HEK293 (cell line): ENCODE results near the gene SART3.

Source experiments
- RBAK ChIP-seq: fragments of 450-650 bp; formaldehyde crosslinking; IDR thresholded peaks from 2 replicates; pipeline ENCODE4 v1.5.1; 2016; ENCODE audit warnings: missing biosample characterization, missing genetic modification characterization
- ZFP69B ChIP-seq: fragments of 450-650 bp; formaldehyde crosslinking; IDR thresholded peaks from 2 replicates; pipeline ENCODE4 v1.5.1; 2016; ENCODE audit warnings: missing biosample characterization, missing genetic modification characterization
- ZNF10 ChIP-seq: fragments of 450-650 bp; formaldehyde crosslinking; IDR thresholded peaks from 2 replicates; pipeline ENCODE4 v1.5.1; 2017; ENCODE audit warnings: missing biosample characterization, missing genetic modification characterization
- ZNF311 ChIP-seq: fragments of 450-650 bp; formaldehyde crosslinking; IDR thresholded peaks from 2 replicates; pipeline ENCODE4 v1.5.1; 2017; ENCODE audit warnings: missing biosample characterization, missing genetic modification characterization, borderline replicate concordance
- ZNF324 ChIP-seq: fragments of 450-650 bp; formaldehyde crosslinking; IDR thresholded peaks from 2 replicates; pipeline ENCODE4 v1.5.1; 2016; ENCODE audit warnings: missing biosample characterization, missing genetic modification characterization
- ZNF510 ChIP-seq: fragments of 450-650 bp; formaldehyde crosslinking; IDR thresholded peaks from 2 replicates; pipeline ENCODE4 v1.5.1; 2018; ENCODE audit warnings: mild to moderate bottlenecking, missing genetic modification characterization, missing biosample characterization; ENCODE audit not compliant: insufficient replicate concordance
- ZNF670 ChIP-seq: fragments of 450-650 bp; formaldehyde crosslinking; IDR thresholded peaks from 2 replicates; pipeline ENCODE4 v1.5.1; 2016; ENCODE audit warnings: missing biosample characterization, missing genetic modification characterization, low read depth
- TF ChIP-seq, protein P1 (sequence below): fragments of 450-650 bp; formaldehyde crosslinking; IDR thresholded peaks from 2 replicates; pipeline ENCODE4 v1.5.1; 2017; ENCODE audit warnings: missing biosample characterization, missing genetic modification characterization
- TF ChIP-seq, protein P2 (sequence below): fragments of 450-650 bp; formaldehyde crosslinking; IDR thresholded peaks from 2 replicates; pipeline ENCODE4 v1.5.1; 2016; ENCODE audit warnings: missing biosample characterization, missing genetic modification characterization
- TF ChIP-seq, protein P3 (sequence below): fragments of 450-650 bp; formaldehyde crosslinking; IDR thresholded peaks from 2 replicates; pipeline ENCODE4 v1.5.1; 2017; ENCODE audit warnings: missing biosample characterization, missing genetic modification characterization
- TF ChIP-seq, protein P4 (sequence below): fragments of 450-650 bp; formaldehyde crosslinking; IDR thresholded peaks from 2 replicates; pipeline ENCODE4 v1.5.1; 2016; ENCODE audit warnings: missing biosample characterization, missing genetic modification characterization
- TF ChIP-seq, protein P5 (sequence below): fragments of 450-650 bp; formaldehyde crosslinking; IDR thresholded peaks from 2 replicates; pipeline ENCODE4 v1.5.1; 2016; ENCODE audit warnings: missing biosample characterization, missing genetic modification characterization
- TF ChIP-seq, protein P6 (sequence below): fragments of 450-650 bp; formaldehyde crosslinking; IDR thresholded peaks from 2 replicates; pipeline ENCODE4 v1.5.1; 2016; ENCODE audit warnings: missing biosample characterization, missing genetic modification characterization, low read depth
- TF ChIP-seq, protein P7 (sequence below): fragments of 450-650 bp; formaldehyde crosslinking; IDR thresholded peaks from 2 replicates; pipeline ENCODE4 v1.5.1; 2017; ENCODE audit warnings: missing biosample characterization, missing genetic modification characterization

DNA sequence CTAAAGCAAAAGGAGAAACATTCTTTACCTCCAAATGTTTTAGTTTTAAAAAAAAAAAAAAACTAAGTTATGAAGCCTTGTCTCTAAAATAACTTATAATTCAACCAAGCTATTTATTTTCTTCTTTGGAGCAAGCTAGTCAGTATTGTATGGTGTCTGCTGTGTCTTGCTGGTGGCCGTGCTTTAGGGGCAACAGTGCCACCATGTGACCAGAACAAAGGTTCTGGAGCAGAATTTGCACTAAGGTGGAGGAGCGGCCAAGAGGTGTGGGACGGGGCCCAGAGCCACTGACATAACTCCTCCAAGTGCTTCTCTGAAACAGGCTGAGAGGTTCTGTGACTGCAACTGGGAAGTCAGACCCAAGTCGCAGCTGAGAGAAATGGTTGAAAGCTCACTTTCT, 41.4 kb downstream of the SART3 start:
- TF ChIP-seq ZFP69B (tag by site-specific recombination) (peak; percentile 43; the same call in 1 of the 2 replicates), ZNF670 (no peak), RBAK (tag by site-specific recombination) (no peak), ZNF10 (tag by site-specific recombination) (no peak), ZNF311 (tag by site-specific recombination) (no peak), ZNF324 (tag by site-specific recombination) (no peak), ZNF510 (tag by site-specific recombination) (no peak)
- TF ChIP-seq, protein P1, sequence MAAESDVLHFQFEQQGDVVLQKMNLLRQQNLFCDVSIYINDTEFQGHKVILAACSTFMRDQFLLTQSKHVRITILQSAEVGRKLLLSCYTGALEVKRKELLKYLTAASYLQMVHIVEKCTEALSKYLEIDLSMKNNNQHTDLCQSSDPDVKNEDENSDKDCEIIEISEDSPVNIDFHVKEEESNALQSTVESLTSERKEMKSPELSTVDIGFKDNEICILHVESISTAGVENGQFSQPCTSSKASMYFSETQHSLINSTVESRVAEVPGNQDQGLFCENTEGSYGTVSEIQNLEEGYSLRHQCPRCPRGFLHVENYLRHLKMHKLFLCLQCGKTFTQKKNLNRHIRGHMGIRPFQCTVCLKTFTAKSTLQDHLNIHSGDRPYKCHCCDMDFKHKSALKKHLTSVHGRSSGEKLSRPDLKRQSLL (tag by site-specific recombination), result no peak
- TF ChIP-seq, protein P2, sequence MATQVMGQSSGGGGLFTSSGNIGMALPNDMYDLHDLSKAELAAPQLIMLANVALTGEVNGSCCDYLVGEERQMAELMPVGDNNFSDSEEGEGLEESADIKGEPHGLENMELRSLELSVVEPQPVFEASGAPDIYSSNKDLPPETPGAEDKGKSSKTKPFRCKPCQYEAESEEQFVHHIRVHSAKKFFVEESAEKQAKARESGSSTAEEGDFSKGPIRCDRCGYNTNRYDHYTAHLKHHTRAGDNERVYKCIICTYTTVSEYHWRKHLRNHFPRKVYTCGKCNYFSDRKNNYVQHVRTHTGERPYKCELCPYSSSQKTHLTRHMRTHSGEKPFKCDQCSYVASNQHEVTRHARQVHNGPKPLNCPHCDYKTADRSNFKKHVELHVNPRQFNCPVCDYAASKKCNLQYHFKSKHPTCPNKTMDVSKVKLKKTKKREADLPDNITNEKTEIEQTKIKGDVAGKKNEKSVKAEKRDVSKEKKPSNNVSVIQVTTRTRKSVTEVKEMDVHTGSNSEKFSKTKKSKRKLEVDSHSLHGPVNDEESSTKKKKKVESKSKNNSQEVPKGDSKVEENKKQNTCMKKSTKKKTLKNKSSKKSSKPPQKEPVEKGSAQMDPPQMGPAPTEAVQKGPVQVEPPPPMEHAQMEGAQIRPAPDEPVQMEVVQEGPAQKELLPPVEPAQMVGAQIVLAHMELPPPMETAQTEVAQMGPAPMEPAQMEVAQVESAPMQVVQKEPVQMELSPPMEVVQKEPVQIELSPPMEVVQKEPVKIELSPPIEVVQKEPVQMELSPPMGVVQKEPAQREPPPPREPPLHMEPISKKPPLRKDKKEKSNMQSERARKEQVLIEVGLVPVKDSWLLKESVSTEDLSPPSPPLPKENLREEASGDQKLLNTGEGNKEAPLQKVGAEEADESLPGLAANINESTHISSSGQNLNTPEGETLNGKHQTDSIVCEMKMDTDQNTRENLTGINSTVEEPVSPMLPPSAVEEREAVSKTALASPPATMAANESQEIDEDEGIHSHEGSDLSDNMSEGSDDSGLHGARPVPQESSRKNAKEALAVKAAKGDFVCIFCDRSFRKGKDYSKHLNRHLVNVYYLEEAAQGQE (tag by site-specific recombination), result no peak
- TF ChIP-seq, protein P3, sequence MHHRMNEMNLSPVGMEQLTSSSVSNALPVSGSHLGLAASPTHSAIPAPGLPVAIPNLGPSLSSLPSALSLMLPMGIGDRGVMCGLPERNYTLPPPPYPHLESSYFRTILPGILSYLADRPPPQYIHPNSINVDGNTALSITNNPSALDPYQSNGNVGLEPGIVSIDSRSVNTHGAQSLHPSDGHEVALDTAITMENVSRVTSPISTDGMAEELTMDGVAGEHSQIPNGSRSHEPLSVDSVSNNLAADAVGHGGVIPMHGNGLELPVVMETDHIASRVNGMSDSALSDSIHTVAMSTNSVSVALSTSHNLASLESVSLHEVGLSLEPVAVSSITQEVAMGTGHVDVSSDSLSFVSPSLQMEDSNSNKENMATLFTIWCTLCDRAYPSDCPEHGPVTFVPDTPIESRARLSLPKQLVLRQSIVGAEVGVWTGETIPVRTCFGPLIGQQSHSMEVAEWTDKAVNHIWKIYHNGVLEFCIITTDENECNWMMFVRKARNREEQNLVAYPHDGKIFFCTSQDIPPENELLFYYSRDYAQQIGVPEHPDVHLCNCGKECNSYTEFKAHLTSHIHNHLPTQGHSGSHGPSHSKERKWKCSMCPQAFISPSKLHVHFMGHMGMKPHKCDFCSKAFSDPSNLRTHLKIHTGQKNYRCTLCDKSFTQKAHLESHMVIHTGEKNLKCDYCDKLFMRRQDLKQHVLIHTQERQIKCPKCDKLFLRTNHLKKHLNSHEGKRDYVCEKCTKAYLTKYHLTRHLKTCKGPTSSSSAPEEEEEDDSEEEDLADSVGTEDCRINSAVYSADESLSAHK (tag by site-specific recombination), result no peak
- TF ChIP-seq, protein P4, sequence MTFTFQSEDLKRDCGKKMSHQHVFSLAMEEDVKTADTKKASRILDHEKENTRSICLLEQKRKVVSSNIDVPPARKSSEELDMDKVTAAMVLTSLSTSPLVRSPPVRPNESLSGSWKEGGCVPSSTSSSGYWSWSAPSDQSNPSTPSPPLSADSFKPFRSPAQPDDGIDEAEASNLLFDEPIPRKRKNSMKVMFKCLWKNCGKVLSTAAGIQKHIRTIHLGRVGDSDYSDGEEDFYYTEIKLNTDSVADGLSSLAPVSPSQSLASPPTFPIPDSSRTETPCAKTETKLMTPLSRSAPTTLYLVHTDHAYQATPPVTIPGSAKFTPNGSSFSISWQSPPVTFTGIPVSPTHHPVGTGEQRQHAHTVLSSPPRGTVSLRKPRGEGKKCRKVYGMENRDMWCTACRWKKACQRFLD (tag by site-specific recombination), result no peak
- TF ChIP-seq, protein P5, sequence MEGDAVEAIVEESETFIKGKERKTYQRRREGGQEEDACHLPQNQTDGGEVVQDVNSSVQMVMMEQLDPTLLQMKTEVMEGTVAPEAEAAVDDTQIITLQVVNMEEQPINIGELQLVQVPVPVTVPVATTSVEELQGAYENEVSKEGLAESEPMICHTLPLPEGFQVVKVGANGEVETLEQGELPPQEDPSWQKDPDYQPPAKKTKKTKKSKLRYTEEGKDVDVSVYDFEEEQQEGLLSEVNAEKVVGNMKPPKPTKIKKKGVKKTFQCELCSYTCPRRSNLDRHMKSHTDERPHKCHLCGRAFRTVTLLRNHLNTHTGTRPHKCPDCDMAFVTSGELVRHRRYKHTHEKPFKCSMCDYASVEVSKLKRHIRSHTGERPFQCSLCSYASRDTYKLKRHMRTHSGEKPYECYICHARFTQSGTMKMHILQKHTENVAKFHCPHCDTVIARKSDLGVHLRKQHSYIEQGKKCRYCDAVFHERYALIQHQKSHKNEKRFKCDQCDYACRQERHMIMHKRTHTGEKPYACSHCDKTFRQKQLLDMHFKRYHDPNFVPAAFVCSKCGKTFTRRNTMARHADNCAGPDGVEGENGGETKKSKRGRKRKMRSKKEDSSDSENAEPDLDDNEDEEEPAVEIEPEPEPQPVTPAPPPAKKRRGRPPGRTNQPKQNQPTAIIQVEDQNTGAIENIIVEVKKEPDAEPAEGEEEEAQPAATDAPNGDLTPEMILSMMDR (tag by site-specific recombination), result 0 out of 2 replicates have a peak, but pooled peaks have one; percentile 26
- TF ChIP-seq, protein P6, sequence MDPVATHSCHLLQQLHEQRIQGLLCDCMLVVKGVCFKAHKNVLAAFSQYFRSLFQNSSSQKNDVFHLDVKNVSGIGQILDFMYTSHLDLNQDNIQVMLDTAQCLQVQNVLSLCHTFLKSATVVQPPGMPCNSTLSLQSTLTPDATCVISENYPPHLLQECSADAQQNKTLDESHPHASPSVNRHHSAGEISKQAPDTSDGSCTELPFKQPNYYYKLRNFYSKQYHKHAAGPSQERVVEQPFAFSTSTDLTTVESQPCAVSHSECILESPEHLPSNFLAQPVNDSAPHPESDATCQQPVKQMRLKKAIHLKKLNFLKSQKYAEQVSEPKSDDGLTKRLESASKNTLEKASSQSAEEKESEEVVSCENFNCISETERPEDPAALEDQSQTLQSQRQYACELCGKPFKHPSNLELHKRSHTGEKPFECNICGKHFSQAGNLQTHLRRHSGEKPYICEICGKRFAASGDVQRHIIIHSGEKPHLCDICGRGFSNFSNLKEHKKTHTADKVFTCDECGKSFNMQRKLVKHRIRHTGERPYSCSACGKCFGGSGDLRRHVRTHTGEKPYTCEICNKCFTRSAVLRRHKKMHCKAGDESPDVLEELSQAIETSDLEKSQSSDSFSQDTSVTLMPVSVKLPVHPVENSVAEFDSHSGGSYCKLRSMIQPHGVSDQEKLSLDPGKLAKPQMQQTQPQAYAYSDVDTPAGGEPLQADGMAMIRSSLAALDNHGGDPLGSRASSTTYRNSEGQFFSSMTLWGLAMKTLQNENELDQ, result no peak
- TF ChIP-seq, protein P7, sequence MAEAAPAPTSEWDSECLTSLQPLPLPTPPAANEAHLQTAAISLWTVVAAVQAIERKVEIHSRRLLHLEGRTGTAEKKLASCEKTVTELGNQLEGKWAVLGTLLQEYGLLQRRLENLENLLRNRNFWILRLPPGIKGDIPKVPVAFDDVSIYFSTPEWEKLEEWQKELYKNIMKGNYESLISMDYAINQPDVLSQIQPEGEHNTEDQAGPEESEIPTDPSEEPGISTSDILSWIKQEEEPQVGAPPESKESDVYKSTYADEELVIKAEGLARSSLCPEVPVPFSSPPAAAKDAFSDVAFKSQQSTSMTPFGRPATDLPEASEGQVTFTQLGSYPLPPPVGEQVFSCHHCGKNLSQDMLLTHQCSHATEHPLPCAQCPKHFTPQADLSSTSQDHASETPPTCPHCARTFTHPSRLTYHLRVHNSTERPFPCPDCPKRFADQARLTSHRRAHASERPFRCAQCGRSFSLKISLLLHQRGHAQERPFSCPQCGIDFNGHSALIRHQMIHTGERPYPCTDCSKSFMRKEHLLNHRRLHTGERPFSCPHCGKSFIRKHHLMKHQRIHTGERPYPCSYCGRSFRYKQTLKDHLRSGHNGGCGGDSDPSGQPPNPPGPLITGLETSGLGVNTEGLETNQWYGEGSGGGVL, result no peak
